Aortic smooth muscle cell (primary cell): Measurements from ENCODE around the gene RNF103. TPM values are rescaled to one million over a fixed set of nuclear protein-coding genes. Genes with fewer than 3 reads are reported as not detected.

Experiments
- total RNA-seq: library from RNA; depleted of rRNA; stranded (reverse); fragments of >200 nt; gene quantifications from 2 replicates; pipeline ENCODE4 v1.2.3, GENCODE V29; 2014

RNF103 gene, protein sequence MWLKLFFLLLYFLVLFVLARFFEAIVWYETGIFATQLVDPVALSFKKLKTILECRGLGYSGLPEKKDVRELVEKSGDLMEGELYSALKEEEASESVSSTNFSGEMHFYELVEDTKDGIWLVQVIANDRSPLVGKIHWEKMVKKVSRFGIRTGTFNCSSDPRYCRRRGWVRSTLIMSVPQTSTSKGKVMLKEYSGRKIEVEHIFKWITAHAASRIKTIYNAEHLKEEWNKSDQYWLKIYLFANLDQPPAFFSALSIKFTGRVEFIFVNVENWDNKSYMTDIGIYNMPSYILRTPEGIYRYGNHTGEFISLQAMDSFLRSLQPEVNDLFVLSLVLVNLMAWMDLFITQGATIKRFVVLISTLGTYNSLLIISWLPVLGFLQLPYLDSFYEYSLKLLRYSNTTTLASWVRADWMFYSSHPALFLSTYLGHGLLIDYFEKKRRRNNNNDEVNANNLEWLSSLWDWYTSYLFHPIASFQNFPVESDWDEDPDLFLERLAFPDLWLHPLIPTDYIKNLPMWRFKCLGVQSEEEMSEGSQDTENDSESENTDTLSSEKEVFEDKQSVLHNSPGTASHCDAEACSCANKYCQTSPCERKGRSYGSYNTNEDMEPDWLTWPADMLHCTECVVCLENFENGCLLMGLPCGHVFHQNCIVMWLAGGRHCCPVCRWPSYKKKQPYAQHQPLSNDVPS
- total RNA-seq, result 14.0 and 18.5 TPM in 2 replicates

DNA sequence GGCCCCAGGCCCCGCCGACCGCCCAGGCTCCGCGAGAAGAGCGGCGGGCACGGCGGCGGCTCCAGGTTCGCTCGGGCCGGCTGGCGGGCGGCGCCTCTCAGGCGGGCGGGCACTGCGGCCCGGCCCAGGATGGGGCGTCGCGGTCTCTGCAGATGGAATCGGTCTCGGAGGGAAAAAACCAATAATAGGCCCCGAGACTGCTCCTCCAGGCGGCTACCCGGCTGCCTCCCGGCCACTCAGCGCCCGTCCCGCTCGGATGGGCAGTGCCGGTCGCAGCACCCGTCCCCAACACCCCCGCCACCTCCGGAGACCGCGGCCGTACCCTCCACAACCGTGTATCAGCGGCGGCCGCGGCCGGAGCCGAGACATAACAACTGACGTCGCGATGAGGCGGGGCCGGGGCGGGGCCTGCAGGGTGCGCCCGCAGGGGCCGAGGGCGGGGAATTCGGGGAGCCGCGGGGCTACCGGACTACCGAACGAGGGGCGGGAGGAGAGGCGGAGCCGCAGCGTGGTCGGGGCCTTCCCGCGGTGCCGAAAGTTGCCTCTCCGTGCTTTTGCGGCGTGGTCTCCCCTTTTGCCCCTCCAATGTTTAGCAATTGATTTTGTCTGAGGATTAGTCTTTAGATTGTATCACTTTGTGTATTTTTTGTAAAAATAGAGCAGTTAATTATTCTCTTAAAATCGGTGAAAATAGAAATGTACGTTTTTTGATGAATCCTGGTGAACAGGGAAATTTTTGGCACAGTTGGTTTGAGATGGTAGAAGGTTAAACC lies at the start of gene RNF103:
Gene RNF103 (minus strand): TSS at position 372 of the 773 bp plus-strand sequence. CDS start 979 bp downstream, outside the sequence.

DNA sequence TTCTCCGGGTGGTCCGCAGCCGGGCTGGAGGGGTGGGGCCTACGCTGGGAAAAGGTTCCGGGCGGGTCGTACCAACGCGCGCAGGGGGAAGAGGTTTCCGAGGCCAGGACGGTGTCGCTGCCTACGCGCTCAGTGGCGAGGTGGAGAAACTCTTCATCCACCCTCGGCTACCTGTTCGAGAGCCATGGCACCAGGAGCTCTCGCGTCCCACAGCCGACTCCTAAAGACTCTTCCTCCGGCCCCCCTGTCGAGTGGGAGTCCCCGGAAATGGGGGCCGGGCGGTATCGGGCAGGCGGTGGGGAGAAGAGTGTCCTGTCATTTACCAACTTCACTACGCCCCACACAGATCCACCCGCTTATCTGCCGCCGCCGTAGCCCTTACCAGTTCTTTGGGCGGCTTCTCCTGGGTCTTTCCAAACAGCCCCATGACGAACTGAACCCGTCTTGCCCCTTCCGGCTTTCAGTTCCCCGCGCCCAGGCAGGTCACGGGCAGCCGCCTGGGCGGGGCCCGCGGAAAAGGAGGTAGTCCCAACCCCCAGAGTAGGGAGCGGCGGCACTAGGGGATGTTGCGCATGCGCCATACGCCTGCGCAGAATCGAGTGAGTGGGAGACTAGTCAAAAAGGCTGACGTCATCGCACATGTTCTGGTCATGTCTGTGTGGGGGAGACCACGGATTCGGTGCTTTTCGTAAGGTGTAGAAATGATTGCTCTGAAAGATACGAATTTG lies 60.6 kb downstream of the RNF103 start, which contains the start of gene CHMP3:
Gene CHMP3 (minus strand): TSS at position 522 of the 728 bp plus-strand sequence. CDS start 95 bp downstream, at position 427.

Other genes with a start within 250 kb of the RNF103 start
- 24.6 and 30.5 TPM in 2 replicates for gene KDM3A, start 182.5 kb downstream of the RNF103 start, total RNA-seq
- gene CHMP3, start 60.4 kb downstream of the RNF103 start, total RNA-seq, result 110 and 176 TPM in 2 replicates
- 12.6 and 13.1 TPM in 2 replicates for gene RMND5A, start 96.4 kb upstream of the RNF103 start, total RNA-seq
- gene CD8A, start 167.0 kb upstream of the RNF103 start, total RNA-seq, result not detected in 2 replicates
- not detected in 2 replicates for gene CD8B, start 238.0 kb upstream of the RNF103 start, total RNA-seq